ENCODE data around the gene TEPSIN. TPM values are rescaled to one million over a fixed set of nuclear protein-coding genes. Genes with fewer than 3 reads are reported as not detected.

TEPSIN gene
- polyA plus RNA-seq, 1 donor from 2014 or later: 50.0 TPM

DNA sequence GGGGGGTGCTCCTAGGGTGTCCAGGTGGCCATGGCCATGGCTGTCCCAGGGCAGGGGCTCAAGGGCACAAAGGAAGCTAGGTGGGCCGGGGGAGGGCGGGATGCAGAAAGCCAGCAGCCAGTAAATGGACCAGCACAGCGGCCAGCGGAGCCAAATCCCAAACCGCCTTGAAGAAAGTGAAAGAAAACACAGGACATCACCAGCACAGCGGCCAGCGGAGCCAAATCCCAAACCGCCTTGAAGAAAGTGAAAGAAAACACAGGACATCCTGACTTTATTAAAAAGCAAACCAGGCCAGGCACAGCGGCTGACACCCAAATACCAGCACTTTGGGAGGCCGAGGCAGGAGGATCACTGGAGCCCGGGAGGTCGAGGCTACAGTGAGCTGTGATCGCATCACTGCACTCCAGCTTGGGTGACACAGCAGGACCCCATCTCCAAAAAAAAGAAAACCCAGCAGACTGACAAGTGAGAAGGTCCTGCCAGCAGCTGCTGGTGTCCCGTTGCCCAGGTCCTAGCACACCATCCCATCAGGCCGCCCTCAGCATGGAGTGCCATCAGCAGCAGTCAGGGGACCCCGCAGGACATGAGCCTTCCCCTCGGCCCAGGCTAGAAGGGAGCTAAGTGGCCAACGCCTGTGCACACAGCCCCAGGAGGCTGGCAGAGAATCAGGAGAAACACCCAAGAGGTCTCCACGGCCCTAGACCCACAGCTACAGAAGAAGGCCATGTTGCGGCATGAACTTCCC is 39.3 kb upstream of the TEPSIN start:
- Histone ChIP-seq H2AFZ (ENCODE audit: low read depth, low read length) (no peak overlapping the region), H3K36me3 (ENCODE audit: insufficient read depth, low read length) (no peaks in the 10 kb centered on the region), H3K27ac (ENCODE audit: low read length) (no peak overlapping the region), H3K9me2 (ENCODE audit: insufficient read depth, low read length) (no peaks in the 10 kb centered on the region), H3K4me3 (ENCODE audit: low read length) (no peak overlapping the region), H3K27me3 (ENCODE audit: insufficient read depth, low read depth, low read length) (no peaks in the 10 kb centered on the region), H3K4me2 (ENCODE audit: low read length) (no peak overlapping the region), H3K9ac (ENCODE audit: low read length) (no peak overlapping the region), H4K20me1 (ENCODE audit: insufficient read depth) (no peaks in the 10 kb centered on the region), H3K79me2 (replicated peaks; ENCODE audit: insufficient read depth, low read length) (no peaks in the 10 kb centered on the region), H3F3A (ENCODE audit: insufficient read depth, low read length, poor library complexity, severe bottlenecking) (no peaks in the 10 kb centered on the region), H3K9me3 (ENCODE audit: low read length) (no peaks in the 10 kb centered on the region)
- TF ChIP-seq MXI1 (conservative IDR thresholded peaks at IDR 0.05; ENCODE audit: poor library complexity, severe bottlenecking): no peak
- no peak for TF ChIP-seq EP300 (conservative IDR thresholded peaks at IDR 0.05; ENCODE audit: poor library complexity, severe bottlenecking)
- no peak for TF ChIP-seq TAF1 (IDR thresholded peaks at IDR 0.05; ENCODE audit: low read depth)
- TF ChIP-seq SMC3 (conservative IDR thresholded peaks at IDR 0.05; ENCODE audit: poor library complexity): no peak
- TF ChIP-seq POLR2AphosphoS5 (IDR thresholded peaks at IDR 0.05): no peak
- no peak for TF ChIP-seq RAD21 (conservative IDR thresholded peaks at IDR 0.05)
- TF ChIP-seq, protein P1, sequence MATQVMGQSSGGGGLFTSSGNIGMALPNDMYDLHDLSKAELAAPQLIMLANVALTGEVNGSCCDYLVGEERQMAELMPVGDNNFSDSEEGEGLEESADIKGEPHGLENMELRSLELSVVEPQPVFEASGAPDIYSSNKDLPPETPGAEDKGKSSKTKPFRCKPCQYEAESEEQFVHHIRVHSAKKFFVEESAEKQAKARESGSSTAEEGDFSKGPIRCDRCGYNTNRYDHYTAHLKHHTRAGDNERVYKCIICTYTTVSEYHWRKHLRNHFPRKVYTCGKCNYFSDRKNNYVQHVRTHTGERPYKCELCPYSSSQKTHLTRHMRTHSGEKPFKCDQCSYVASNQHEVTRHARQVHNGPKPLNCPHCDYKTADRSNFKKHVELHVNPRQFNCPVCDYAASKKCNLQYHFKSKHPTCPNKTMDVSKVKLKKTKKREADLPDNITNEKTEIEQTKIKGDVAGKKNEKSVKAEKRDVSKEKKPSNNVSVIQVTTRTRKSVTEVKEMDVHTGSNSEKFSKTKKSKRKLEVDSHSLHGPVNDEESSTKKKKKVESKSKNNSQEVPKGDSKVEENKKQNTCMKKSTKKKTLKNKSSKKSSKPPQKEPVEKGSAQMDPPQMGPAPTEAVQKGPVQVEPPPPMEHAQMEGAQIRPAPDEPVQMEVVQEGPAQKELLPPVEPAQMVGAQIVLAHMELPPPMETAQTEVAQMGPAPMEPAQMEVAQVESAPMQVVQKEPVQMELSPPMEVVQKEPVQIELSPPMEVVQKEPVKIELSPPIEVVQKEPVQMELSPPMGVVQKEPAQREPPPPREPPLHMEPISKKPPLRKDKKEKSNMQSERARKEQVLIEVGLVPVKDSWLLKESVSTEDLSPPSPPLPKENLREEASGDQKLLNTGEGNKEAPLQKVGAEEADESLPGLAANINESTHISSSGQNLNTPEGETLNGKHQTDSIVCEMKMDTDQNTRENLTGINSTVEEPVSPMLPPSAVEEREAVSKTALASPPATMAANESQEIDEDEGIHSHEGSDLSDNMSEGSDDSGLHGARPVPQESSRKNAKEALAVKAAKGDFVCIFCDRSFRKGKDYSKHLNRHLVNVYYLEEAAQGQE (IDR thresholded peaks at IDR 0.05; ENCODE audit: borderline replicate concordance): no peak
- TF ChIP-seq, protein P2, sequence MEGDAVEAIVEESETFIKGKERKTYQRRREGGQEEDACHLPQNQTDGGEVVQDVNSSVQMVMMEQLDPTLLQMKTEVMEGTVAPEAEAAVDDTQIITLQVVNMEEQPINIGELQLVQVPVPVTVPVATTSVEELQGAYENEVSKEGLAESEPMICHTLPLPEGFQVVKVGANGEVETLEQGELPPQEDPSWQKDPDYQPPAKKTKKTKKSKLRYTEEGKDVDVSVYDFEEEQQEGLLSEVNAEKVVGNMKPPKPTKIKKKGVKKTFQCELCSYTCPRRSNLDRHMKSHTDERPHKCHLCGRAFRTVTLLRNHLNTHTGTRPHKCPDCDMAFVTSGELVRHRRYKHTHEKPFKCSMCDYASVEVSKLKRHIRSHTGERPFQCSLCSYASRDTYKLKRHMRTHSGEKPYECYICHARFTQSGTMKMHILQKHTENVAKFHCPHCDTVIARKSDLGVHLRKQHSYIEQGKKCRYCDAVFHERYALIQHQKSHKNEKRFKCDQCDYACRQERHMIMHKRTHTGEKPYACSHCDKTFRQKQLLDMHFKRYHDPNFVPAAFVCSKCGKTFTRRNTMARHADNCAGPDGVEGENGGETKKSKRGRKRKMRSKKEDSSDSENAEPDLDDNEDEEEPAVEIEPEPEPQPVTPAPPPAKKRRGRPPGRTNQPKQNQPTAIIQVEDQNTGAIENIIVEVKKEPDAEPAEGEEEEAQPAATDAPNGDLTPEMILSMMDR (IDR thresholded peaks at IDR 0.05; ENCODE audit: poor library complexity, severe bottlenecking): no peak
- no peak for TF ChIP-seq EZH2 (IDR thresholded peaks at IDR 0.05; ENCODE audit: borderline replicate concordance, insufficient read depth, low read length, poor library complexity, severe bottlenecking)

DNA sequence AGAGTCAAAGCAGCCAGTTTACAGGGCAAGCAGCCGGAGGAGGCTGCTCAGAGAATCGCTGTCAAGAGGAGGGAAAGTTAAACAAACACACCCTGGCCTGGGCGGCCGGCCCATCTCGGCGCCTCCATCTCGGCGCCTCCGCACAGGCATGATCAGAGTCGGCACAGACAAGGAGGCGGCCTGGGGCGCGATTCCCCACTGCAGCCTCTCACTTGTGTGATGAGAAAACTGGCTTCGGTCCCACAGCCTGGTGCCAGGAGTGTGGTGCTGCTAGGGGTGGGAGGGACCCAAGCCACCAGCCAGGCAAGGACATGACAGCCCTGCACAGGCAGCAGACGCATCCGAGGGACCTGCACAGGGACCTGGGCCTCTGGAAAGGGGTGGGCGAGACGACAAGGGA is 38.6 kb upstream of the TEPSIN start:
- no peak overlapping the region for H3K4me2 ChIP-seq (ENCODE audit: low read length)
- H4K20me1 ChIP-seq (ENCODE audit: insufficient read depth): no peaks in the 10 kb centered on the region
- no peaks in the 10 kb centered on the region for H3K9me2 ChIP-seq (ENCODE audit: insufficient read depth, low read length)
- H3K36me3 ChIP-seq (ENCODE audit: insufficient read depth, low read length): no peaks in the 10 kb centered on the region
- H3K27me3 ChIP-seq (ENCODE audit: insufficient read depth, low read depth, low read length): no peaks in the 10 kb centered on the region
- H3F3A ChIP-seq (ENCODE audit: insufficient read depth, low read length, poor library complexity, severe bottlenecking): no peaks in the 10 kb centered on the region
- TF ChIP-seq SMC3 (conservative IDR thresholded peaks at IDR 0.05; ENCODE audit: poor library complexity): no peak
- TF ChIP-seq TAF1 (IDR thresholded peaks at IDR 0.05; ENCODE audit: low read depth): no peak
- TF ChIP-seq EP300 (conservative IDR thresholded peaks at IDR 0.05; ENCODE audit: poor library complexity, severe bottlenecking): no peak
- TF ChIP-seq POLR2AphosphoS5 (IDR thresholded peaks at IDR 0.05): no peak
- no peak for TF ChIP-seq MXI1 (conservative IDR thresholded peaks at IDR 0.05; ENCODE audit: poor library complexity, severe bottlenecking)
- TF ChIP-seq, protein P1 (IDR thresholded peaks at IDR 0.05; ENCODE audit: borderline replicate concordance): no peak
- no peak for TF ChIP-seq EZH2 (IDR thresholded peaks at IDR 0.05; ENCODE audit: borderline replicate concordance, insufficient read depth, low read length, poor library complexity, severe bottlenecking)
- TF ChIP-seq, protein P2 (IDR thresholded peaks at IDR 0.05; ENCODE audit: poor library complexity, severe bottlenecking): no peak
- TF ChIP-seq RAD21 (conservative IDR thresholded peaks at IDR 0.05): no peak
- H3K9me3 ChIP-seq (ENCODE audit: low read length): no peaks in the 10 kb centered on the region
- no peak overlapping the region for H3K4me3 ChIP-seq (ENCODE audit: low read length)
- no peak overlapping the region for H3K27ac ChIP-seq (ENCODE audit: low read length)
- no peak overlapping the region for H3K9ac ChIP-seq (ENCODE audit: low read length)
- H3K79me2 ChIP-seq (replicated peaks; ENCODE audit: insufficient read depth, low read length): no peaks in the 10 kb centered on the region
- H2AFZ ChIP-seq (ENCODE audit: low read depth, low read length): no peak overlapping the region
